HepG2 (cell line): ENCODE results near the gene PSD4. TPM values are rescaled to one million over a fixed set of nuclear protein-coding genes. Genes with fewer than 3 reads are reported as not detected.

ENCODE experiments used
- ARID4A ChIP-seq: sonication (generic); formaldehyde crosslinking; IDR thresholded peaks from 2 replicates; pipeline ENCODE4 v1.5.0; 2020; ENCODE audit warnings: mild to moderate bottlenecking, missing genetic modification reagents, borderline replicate concordance
- ARNT2 ChIP-seq: sonication (generic); formaldehyde crosslinking; IDR thresholded peaks from 2 replicates; pipeline ENCODE4 v1.8.0; 2022; ENCODE audit warnings: mild to moderate bottlenecking, low read depth, missing genetic modification reagents, moderate library complexity
- CTCF ChIP-seq: sonication (generic); formaldehyde crosslinking; IDR thresholded peaks from 2 replicates; pipeline ENCODE4 v1.5.0; 2020; ENCODE audit warnings: mild to moderate bottlenecking, missing genetic modification reagents, moderate library complexity
- GABPB1 ChIP-seq: IDR thresholded peaks from 2 replicates; pipeline ENCODE4 v1.6.1; 2016; ENCODE audit warnings: mild to moderate bottlenecking, missing genetic modification reagents, moderate library complexity, missing compliant biosample characterization
- HIVEP1 ChIP-seq: sonication (generic); formaldehyde crosslinking; IDR thresholded peaks from 2 replicates; pipeline ENCODE4 v1.4.0; 2020; ENCODE audit warnings: mild to moderate bottlenecking, missing genetic modification reagents
- RBFOX2 ChIP-seq: fragments of 200-400 bp; formaldehyde crosslinking; IDR thresholded peaks from 2 replicates; pipeline ENCODE4 v1.6.1; 2017; ENCODE audit warnings: low read depth, mild to moderate bottlenecking, low read length
- YEATS4 ChIP-seq: sonication (generic); formaldehyde crosslinking; IDR thresholded peaks from 2 replicates; pipeline ENCODE4 v1.4.0; 2020; ENCODE audit warnings: missing genetic modification reagents, borderline replicate concordance
- ZBTB4 ChIP-seq: sonication (generic); formaldehyde crosslinking; IDR thresholded peaks from 2 replicates; pipeline ENCODE4 v1.4.0; 2020; ENCODE audit warnings: missing genetic modification reagents, mild to moderate bottlenecking, borderline replicate concordance
- ZNF234 ChIP-seq: sonication (generic); formaldehyde crosslinking; conservative IDR thresholded peaks from 2 replicates; pipeline ENCODE4 v1.5.1; 2020; ENCODE audit warnings: mild to moderate bottlenecking, missing genetic modification reagents
- ZNF280D ChIP-seq: sonication (generic); formaldehyde crosslinking; IDR thresholded peaks from 2 replicates; pipeline ENCODE4 v1.5.1; 2020; ENCODE audit warnings: mild to moderate bottlenecking, missing genetic modification reagents
- ZNF317 ChIP-seq: sonication (generic); formaldehyde crosslinking; IDR thresholded peaks from 2 replicates; pipeline ENCODE4 v1.5.0; 2020; ENCODE audit warnings: mild to moderate bottlenecking, missing genetic modification reagents
- ZNF549 ChIP-seq: sonication (generic); formaldehyde crosslinking; IDR thresholded peaks from 2 replicates; pipeline ENCODE4 v1.5.0; 2020; ENCODE audit warnings: missing genetic modification reagents
- polyA plus RNA-seq, 8 experiments: library from polyadenylated mRNA; depleted of rRNA in 3 of 8; stranded (reverse) in 7 of 8; unstranded in 1 of 8; fragments of >200 nt; fragmentation: Illumina TruSeq in 4 of 8; extraction: Trizol in 4 of 8; gene quantifications; 2 replicates each; pipeline versions ENCODE4 v1.2.1 to v1.2.3, GENCODE V29; 2011 to 2016; ENCODE audit warnings: low read depth in 4 of 8, missing spikeins in 1 of 8, mixed read lengths in 1 of 8; ENCODE audit not compliant: insufficient read depth in 1 of 8
- total RNA-seq, 5 experiments: library from RNA; depleted of rRNA; stranded (reverse); fragments of >200 nt; fragmentation: Illumina TruSeq; extraction: Trizol; gene quantifications; 2 replicates each; pipeline ENCODE4 v1.2.3, GENCODE V29; 2016; ENCODE audit warnings: low read depth in 1 of 5
- TF ChIP-seq, protein P1 (sequence below): IDR thresholded peaks from 2 replicates; pipeline ENCODE4 v1.6.1; 2018; ENCODE audit warnings: missing genetic modification reagents

PSD4 gene
- total and polyA plus RNA-seq, 2 of the 13 experiments (the other 11 are each of a cell fraction or from before 2014, with no cell fraction given) = 5.8 to 9.4 TPM

- TF ChIP-seq ZBTB4 (CRISPR knock-in tag) = peak; percentile 68; the same call in 1 of the 2 replicates
- 0 out of 2 replicates have a peak, but pooled peaks have one; percentile 43 for TF ChIP-seq ZNF317 (CRISPR knock-in tag)
- no peak for TF ChIP-seq ZNF549
- TF ChIP-seq, protein P1, sequence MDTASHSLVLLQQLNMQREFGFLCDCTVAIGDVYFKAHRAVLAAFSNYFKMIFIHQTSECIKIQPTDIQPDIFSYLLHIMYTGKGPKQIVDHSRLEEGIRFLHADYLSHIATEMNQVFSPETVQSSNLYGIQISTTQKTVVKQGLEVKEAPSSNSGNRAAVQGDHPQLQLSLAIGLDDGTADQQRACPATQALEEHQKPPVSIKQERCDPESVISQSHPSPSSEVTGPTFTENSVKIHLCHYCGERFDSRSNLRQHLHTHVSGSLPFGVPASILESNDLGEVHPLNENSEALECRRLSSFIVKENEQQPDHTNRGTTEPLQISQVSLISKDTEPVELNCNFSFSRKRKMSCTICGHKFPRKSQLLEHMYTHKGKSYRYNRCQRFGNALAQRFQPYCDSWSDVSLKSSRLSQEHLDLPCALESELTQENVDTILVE = no peak
- peak; percentile 51 for TF ChIP-seq RBFOX2
- no peak for TF ChIP-seq YEATS4 (CRISPR knock-in tag)
- 0 out of 2 replicates have a peak, but pooled peaks have one; percentile 33 for TF ChIP-seq ARID4A (CRISPR knock-in tag)
- TF ChIP-seq HIVEP1 = 0 out of 2 replicates have a peak, but pooled peaks have one; percentile 26
- TF ChIP-seq CTCF = peak; percentile 36
- peak; percentile 12; the same call in 1 of the 2 replicates for TF ChIP-seq GABPB1 (CRISPR knock-in tag)
- no peak for TF ChIP-seq ZNF234
- 0 out of 2 replicates have a peak, but pooled peaks have one; percentile 11 for TF ChIP-seq ARNT2 (CRISPR knock-in tag)
- peak; percentile 72; the same call in 1 of the 2 replicates for TF ChIP-seq ZNF280D (CRISPR knock-in tag)
These were observed 43.9 kb downstream of the PSD4 start (continued) for GRCh38 chr2:113217455-113218282.
